Choroid plexus epithelial cell (primary cell): ENCODE data around the gene PPM1L.

Experiments
- DNase-seq: peaks from one replicate; pipeline ENCODE4 v3.0.0-alpha.2; 2010; ENCODE audit warnings: low read depth
- H3K4me3 ChIP-seq: 2 replicates; pipeline ENCODE4 v1.5.1; 2011; ENCODE audit warnings: low read depth, mild to moderate bottlenecking, control low read depth, low read length, moderate library complexity
- CTCF ChIP-seq: conservative IDR thresholded peaks from 2 replicates; pipeline ENCODE4 v1.5.1; 2011; ENCODE audit warnings: low read depth, mild to moderate bottlenecking, control low read depth, inconsistent platforms, low read length, moderate library complexity

Gene PPM1L

GRCh38 chr3:160826991-160827390, 71.0 kb downstream of the PPM1L start:
- no peak for DNase-seq
- TF ChIP-seq CTCF, result no peak
- H3K4me3 ChIP-seq, result no peak overlapping the region

- no peak for DNase-seq
- H3K4me3 ChIP-seq, result no peak overlapping the region
- no peak for TF ChIP-seq CTCF
Measured at GRCh38 chr3:160827516-160827915, 71.5 kb downstream of the PPM1L start.

- TF ChIP-seq CTCF, result no peak
- no peak overlapping the region for H3K4me3 ChIP-seq
- DNase-seq, result no peak
Measured at GRCh38 chr3:160828880-160829279, 72.8 kb downstream of the PPM1L start.

GRCh38 chr3:160829486-160830009, 73.5 kb downstream of the PPM1L start:
- no peak for DNase-seq
- H3K4me3 ChIP-seq, result no peak overlapping the region
- TF ChIP-seq CTCF, result no peak

- peak; percentile 6 for DNase-seq
- TF ChIP-seq CTCF, result no peak
- H3K4me3 ChIP-seq, result no peak overlapping the region
Measured at GRCh38 chr3:160830796-160831195, 74.8 kb downstream of the PPM1L start.

GRCh38 chr3:160831401-160831800, 75.4 kb downstream of the PPM1L start:
- DNase-seq, result no peak
- no peak for TF ChIP-seq CTCF
- H3K4me3 ChIP-seq, result no peak overlapping the region

- no peak for DNase-seq
- no peak overlapping the region for H3K4me3 ChIP-seq
- TF ChIP-seq CTCF, result no peak
Measured at GRCh38 chr3:160837394-160837980, 81.5 kb downstream of the PPM1L start.
